Mucosa of descending colon (tissue), 3 donors: ENCODE measurements around the gene PTBP1. TPM values are rescaled to one million over a fixed set of nuclear protein-coding genes. Genes with fewer than 3 reads are reported as not detected.

Source experiments
- ATAC-seq: fragments of 200-7000 bp; cut with Tn5 transposase; one replicate; pipeline ENCODE4 v1.9.1; 2020; ENCODE audit warnings: mild to moderate bottlenecking, moderate library complexity
- DNase-seq, 3 donors: peaks; one replicate each; pipeline ENCODE4 v3.0.0-alpha.2; 2020
- H3K36me3 ChIP-seq: fragments of 200-600 bp; one replicate; pipeline ENCODE4 v1.8.0; 2021; ENCODE audit warnings: low read depth, mild to moderate bottlenecking
- H3K4me1 ChIP-seq: fragments of 200-600 bp; one replicate; pipeline ENCODE4 v1.8.0; 2021; ENCODE audit warnings: low read depth, mild to moderate bottlenecking
- H3K4me3 ChIP-seq: fragments of 200-600 bp; one replicate; pipeline ENCODE4 v1.8.0; 2021; ENCODE audit warnings: mild to moderate bottlenecking
- H3K9me3 ChIP-seq: fragments of 200-600 bp; one replicate; pipeline ENCODE4 v1.8.0; 2021; ENCODE audit warnings: mild to moderate bottlenecking
- CTCF ChIP-seq: fragments of 200-600 bp; IDR thresholded peaks from one replicate; pipeline ENCODE4 v1.8.0; 2022; ENCODE audit warnings: antibody characterized with exemption, mild to moderate bottlenecking
- intact Hi-C, 2 donors: fragments of 100-400 bp; cut with DNase I in 1 of 2; cut with micrococcal nuclease in 1 of 2; formaldehyde crosslinking; loops; one replicate each; pipeline versions ENCODE4 v1.11.0 to v1.11.1; 2022; cut with DNase I, micrococcal nuclease
- total RNA-seq, 3 donors: library from RNA; stranded (reverse); fragmentation: NEBNext Ultra II Directional in 2 of 3; extraction: Animal tissue kit (Norgen Biotek cat#: 25700) in 2 of 3; gene quantifications; one replicate each; pipeline versions ENCODE4 v1.2.1 to v1.2.4, GENCODE V29; 2021 to 2023
- donor health status: DM: no; HTN: no; CAD: no; lungs with moderate emphysema.
- donor health status: DM: no; HTN: no; CAD: no.
- donor health status: DM: no; HTN: yes; CAD: no.

Gene PTBP1
- total RNA-seq, 3 donors from 2014 or later, result 204 to 305 (median 281) TPM

DNA sequence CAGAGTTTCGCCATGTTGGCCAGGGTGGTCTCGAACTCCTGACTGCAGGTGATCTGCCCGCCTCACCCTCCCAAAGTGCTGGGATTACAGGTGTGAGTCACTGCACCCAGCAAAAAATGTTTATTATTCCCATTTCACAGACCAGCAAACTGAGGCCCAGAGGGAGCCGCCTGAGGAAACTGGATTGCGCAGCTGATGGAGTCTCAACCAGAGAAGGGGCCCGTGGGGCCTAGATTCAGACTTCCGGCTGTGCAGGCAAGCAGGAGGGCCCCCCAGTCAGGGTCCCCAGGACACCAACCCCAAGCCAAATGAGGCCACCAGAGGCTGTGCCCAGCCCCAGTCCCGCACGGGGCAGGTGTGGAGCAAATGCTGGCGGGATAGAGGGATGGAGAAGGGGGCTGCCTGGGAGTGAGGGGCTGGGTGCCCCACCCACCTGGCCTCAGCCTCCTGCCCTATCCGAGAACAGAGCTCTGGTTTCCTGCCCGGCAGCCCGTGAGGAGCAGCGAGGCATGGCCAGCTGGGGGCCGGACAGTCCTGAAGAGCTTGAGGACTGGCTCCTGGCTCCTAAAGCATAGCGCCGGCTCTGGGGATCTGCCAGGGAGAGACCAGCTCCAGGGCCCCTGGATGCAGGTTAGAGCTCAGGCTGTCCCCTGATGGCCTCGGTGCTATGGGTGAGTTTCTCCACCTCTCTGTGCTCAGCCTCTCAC lies 24.4 kb upstream of the PTBP1 start:
- DNase-seq (no peak), ATAC-seq (no peak)

GRCh38 chr19:776549-776948 lies 20.7 kb upstream of the PTBP1 start:
- no peaks in the 10 kb centered on the region for H3K36me3 ChIP-seq
- intact Hi-C loops, result no loop called here
- no peaks in the 10 kb centered on the region for H3K4me1 ChIP-seq
- no peak for ATAC-seq
- H3K9me3 ChIP-seq, result no peaks in the 10 kb centered on the region
- no peak overlapping the region for H3K4me3 ChIP-seq
- TF ChIP-seq CTCF, result no peak
- no peak for DNase-seq

More for the DNA sequence above, 24.4 kb upstream of the PTBP1 start:
- H3K4me3 ChIP-seq, result no peak overlapping the region
- H3K4me1 ChIP-seq, result no peaks in the 10 kb centered on the region
- no peaks in the 10 kb centered on the region for H3K36me3 ChIP-seq
- no peak for TF ChIP-seq CTCF
- H3K9me3 ChIP-seq, result no peaks in the 10 kb centered on the region
- intact Hi-C loops, result loop anchor here in 1 of 2 donors (5.0 kb wide), 1 partner anchor 144 kb away; the partner anchor contains the start of gene KISS1R

DNA sequence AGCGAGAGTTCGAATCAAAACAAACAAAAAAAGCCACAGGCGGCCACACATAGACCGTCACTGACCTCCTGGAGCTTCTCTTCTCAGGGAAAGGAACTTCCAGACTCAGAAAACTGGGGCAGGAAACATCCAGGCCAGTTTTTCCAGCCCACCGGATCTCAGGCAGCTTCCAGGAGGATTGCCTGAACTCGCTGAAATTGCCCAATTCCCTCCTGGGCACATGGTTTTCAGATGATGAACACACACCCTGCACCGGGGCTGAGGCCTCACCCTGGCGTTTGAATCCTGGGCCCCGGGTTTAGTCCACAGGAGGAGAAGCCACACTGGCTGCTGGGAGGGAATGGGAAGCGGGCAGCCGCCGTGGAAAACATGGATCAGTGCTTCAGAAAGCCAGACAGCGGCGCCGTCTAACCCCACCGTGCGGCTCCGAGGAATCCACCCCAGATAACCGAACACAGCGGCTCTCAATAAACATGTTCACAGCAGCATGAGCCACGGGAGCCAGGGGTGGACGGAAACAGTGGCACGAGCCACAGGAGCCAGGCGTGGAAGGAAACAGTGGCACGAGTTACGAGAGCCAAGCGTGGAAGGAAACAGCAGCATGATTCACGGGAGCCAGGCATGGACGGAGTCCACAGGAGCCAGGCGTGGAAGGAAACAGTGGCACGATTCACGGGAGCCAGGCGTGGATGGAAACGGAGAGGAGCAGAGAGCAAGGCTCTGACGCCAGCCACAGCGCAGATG lies 18.2 kb upstream of the PTBP1 start:
- ATAC-seq (peak; percentile 44), DNase-seq (peak in 1 of 3 donors; percentile 28)
- Histone ChIP-seq H3K4me1 (peaks cover 8% of the 10 kb centered on the region), H3K4me3 (no peak overlapping the region), H3K36me3 (no peaks in the 10 kb centered on the region), H3K9me3 (no peaks in the 10 kb centered on the region)
- intact Hi-C loops, result no loop called here
- no peak for TF ChIP-seq CTCF

GRCh38 chr19:780935-781334 lies 16.3 kb upstream of the PTBP1 start:
- Histone ChIP-seq H3K9me3 (no peaks in the 10 kb centered on the region), H3K36me3 (no peaks in the 10 kb centered on the region), H3K4me3 (no peak overlapping the region), H3K4me1 (peaks cover 8% of the 10 kb centered on the region)
- intact Hi-C loops, result no loop called here
- no peak for DNase-seq
- ATAC-seq, result no peak
- TF ChIP-seq CTCF, result no peak

GRCh38 chr19:781800-782184 lies 15.5 kb upstream of the PTBP1 start:
- no peak for TF ChIP-seq CTCF
- Histone ChIP-seq H3K4me3 (no peak overlapping the region), H3K4me1 (peaks cover 8% of the 10 kb centered on the region), H3K9me3 (no peaks in the 10 kb centered on the region), H3K36me3 (no peaks in the 10 kb centered on the region)
- intact Hi-C loops, result no loop called here
- DNase-seq (no peak), ATAC-seq (no peak)
